Activated B cell treated with CpG ODN at 0.5 μM for 24 hours (primary cell): Measurements from ENCODE around the gene FCSK. TPM values are rescaled to one million over a fixed set of nuclear protein-coding genes. Genes with fewer than 3 reads are reported as not detected.

ENCODE experiments used
- ATAC-seq: fragments of 200-7000 bp; cut with Tn5 transposase; one replicate; pipeline ENCODE4 v1.10.0; 2021; ENCODE audit warnings: low read depth, mild to moderate bottlenecking, moderate library complexity
- CTCF ChIA-PET: fragments of 350-600 bp; sonication (Branson Sonifier 250); formaldehyde crosslinking; loops from one replicate; lab custom pipeline; 2021; ENCODE audit warnings: antibody characterized with exemption; lab: Charles Lee
- POLR2A ChIA-PET: fragments of 350-600 bp; sonication (Branson Sonifier 250); formaldehyde crosslinking; loops from one replicate; lab custom pipeline; 2021; ENCODE audit warnings: antibody characterized with exemption; lab: Charles Lee
- DNase-seq: peaks from one replicate; pipeline ENCODE4 v3.0.0; 2022
- H3K27ac Mint-ChIP-seq: one replicate; pipeline ENCODE4 v1.8.0; 2020; ENCODE audit warnings: mixed read lengths
- H3K27me3 Mint-ChIP-seq: one replicate; pipeline ENCODE4 v1.8.0; 2021; ENCODE audit warnings: mixed read lengths
- H3K36me3 Mint-ChIP-seq: one replicate; pipeline ENCODE4 v1.8.0; 2021; ENCODE audit warnings: low read depth, mixed read lengths
- H3K4me1 Mint-ChIP-seq: one replicate; pipeline ENCODE4 v1.8.0; 2021; ENCODE audit warnings: mixed read lengths
- H3K4me3 Mint-ChIP-seq: one replicate; pipeline ENCODE4 v1.8.0; 2020; ENCODE audit warnings: mild to moderate bottlenecking, mixed read lengths
- H3K9me3 Mint-ChIP-seq: one replicate; pipeline ENCODE4 v1.8.0; 2020; ENCODE audit warnings: mixed read lengths
- intact Hi-C: fragments of 100-400 bp; cut with micrococcal nuclease; formaldehyde crosslinking; loops from one replicate; pipeline ENCODE4 v1.15.1; 2024
- total RNA-seq: library from RNA; stranded (reverse); gene quantifications from 2 replicates; pipeline ENCODE4 v1.2.3, GENCODE V29; 2022
- TF ChIP-seq, protein P1 (sequence below): fragments of 200-600 bp; IDR thresholded peaks from one replicate; pipeline ENCODE4 v1.8.0; 2022; ENCODE audit warnings: antibody characterized with exemption, mild to moderate bottlenecking

FCSK gene
- total RNA-seq, 1 donor from 2014 or later = 21.4 TPM

DNA sequence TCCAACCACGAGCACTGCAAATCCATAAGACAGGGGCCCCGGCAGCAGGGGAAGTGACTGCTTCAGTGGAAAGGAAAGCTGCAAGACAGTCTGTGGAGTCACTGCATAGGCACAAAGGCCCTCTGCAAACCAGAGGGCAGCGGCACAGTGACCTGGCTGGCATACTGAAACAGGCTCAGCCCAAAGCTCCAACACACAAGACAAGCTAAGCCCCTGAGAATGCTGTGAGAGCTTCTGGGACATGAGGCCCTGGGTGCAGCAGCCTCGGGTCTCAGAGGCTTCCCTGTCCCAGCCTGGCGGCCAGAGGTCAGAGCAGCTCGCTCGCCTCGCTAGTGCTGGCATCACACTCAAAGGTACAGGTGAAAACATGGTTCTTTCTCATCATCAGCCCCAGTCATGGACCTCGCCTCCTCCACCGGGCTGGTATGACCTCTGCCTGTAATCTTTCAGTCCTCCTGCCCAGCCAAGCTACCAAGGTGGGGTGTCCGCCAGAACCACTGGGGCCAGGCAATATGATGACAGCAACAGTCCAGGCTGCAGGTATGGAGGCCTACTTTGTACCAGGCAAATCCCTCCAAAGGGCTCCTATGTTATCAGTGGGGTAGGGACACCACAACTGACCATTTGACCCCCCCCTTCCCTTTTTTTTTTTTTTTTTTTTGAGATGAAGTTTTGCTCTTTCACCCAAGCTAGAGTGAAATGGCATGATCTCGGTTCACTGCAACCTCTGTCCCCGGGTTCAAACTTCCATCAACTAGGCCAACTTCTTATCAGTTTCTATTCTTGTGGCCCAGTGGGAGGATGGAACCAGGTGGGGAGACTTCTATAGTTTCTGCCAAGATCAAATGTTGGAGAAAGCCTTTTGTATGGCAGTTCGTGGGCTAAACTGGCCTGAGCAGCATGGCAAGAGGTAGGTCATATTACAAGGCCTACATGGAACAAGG, 34.7 kb upstream of the FCSK start:
- Mint-ChIP-seq H3K27me3 (no peaks in the 10 kb centered on the region), H3K4me3 (no peak overlapping the region), H3K36me3 (peaks cover 11% of the 10 kb centered on the region), H3K4me1 (peaks cover 69% of the 10 kb centered on the region), H3K9me3 (no peaks in the 10 kb centered on the region), H3K27ac (peak overlapping the region; percentile 18)
- ChIA-PET POLR2A (interaction anchor here (0.9 to 4.0 kb wide), 3 partner anchors 9 to 14 kb away, joined by 3 to 62 read pairs (median 4); no protein-coding TSS in a partner anchor), CTCF (interaction anchor here (1.0 kb wide), 1 partner anchor 18 kb away, joined by 5 read pairs; no protein-coding TSS in a partner anchor)
- TF ChIP-seq, protein P1, sequence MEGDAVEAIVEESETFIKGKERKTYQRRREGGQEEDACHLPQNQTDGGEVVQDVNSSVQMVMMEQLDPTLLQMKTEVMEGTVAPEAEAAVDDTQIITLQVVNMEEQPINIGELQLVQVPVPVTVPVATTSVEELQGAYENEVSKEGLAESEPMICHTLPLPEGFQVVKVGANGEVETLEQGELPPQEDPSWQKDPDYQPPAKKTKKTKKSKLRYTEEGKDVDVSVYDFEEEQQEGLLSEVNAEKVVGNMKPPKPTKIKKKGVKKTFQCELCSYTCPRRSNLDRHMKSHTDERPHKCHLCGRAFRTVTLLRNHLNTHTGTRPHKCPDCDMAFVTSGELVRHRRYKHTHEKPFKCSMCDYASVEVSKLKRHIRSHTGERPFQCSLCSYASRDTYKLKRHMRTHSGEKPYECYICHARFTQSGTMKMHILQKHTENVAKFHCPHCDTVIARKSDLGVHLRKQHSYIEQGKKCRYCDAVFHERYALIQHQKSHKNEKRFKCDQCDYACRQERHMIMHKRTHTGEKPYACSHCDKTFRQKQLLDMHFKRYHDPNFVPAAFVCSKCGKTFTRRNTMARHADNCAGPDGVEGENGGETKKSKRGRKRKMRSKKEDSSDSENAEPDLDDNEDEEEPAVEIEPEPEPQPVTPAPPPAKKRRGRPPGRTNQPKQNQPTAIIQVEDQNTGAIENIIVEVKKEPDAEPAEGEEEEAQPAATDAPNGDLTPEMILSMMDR = no peak
- DNase-seq (no peak), ATAC-seq (no peak)
- intact Hi-C loops = loop anchor here (5.0 kb wide), 1 partner anchor 33 kb away; the partner anchor contains the start of gene FCSK

- POLR2A ChIA-PET = interaction anchor here (1.7 kb wide), 1 partner anchor 12 kb away, joined by 5 read pairs; no protein-coding TSS in a partner anchor
- Mint-ChIP-seq H3K36me3 (peaks cover 16% of the 10 kb centered on the region), H3K27ac (no peak overlapping the region), H3K9me3 (no peaks in the 10 kb centered on the region), H3K4me3 (no peak overlapping the region), H3K4me1 (peaks cover 69% of the 10 kb centered on the region), H3K27me3 (no peaks in the 10 kb centered on the region)
- no peak for ATAC-seq
- CTCF ChIA-PET = no interaction called here
- intact Hi-C loops = no loop called here
- no peak for DNase-seq
- TF ChIP-seq, protein P1 = no peak
These were observed 33.4 kb upstream of the FCSK start for GRCh38 chr16:70421014-70421413.

DNA sequence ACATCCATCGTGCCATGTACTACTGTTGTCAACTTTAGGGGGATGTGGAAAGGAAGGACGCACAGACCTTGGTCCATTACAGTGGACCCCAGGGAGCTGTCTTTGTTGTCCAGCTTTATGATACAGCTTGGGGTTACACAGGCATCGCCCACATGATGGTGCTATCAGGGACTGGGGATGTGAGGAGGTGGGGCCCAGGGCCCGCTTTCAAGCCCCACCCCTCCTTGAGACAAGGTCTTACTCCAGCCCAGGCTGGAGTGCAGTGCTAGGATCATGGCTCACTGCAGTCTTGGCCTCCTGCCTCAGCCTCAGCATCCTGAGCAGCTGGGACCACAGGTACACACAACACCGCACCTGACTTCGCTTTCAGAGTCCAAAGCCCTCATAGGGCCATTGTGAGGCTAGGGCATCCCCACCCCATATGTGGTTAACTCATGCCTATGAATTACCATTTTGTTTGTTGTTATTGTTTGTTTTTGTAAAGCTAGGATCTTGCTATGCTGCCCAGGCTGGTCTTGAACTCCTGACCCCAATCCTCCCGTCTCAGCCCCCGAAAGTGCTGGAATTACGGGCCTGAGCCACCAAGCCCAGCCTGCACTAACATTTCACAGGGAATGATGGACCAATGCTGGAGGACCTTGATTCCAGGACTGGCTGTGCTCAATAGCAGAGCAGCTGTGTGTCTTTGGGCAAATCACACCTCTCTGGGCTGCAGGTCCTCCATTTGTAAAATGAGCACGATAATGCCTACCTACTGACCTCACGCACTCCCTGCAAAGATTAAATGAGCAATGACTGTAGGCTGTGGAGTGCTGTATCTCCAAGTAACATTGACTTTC, 32.7 kb upstream of the FCSK start:
- Mint-ChIP-seq H3K36me3 (peaks cover 15% of the 10 kb centered on the region), H3K9me3 (no peaks in the 10 kb centered on the region), H3K4me1 (peaks cover 63% of the 10 kb centered on the region), H3K27me3 (no peaks in the 10 kb centered on the region), H3K27ac (no peak overlapping the region), H3K4me3 (no peak overlapping the region)
- intact Hi-C loops = no loop called here
- DNase-seq (no peak), ATAC-seq (no peak)
- ChIA-PET POLR2A (interaction anchor here (1.7 kb wide), 1 partner anchor 11 kb away, joined by 5 read pairs; no protein-coding TSS in a partner anchor), CTCF (no interaction called here)
- TF ChIP-seq, protein P1 = no peak

- TF ChIP-seq, protein P1 = no peak
- Mint-ChIP-seq H3K4me1 (peaks cover 59% of the 10 kb centered on the region), H3K36me3 (peaks cover 15% of the 10 kb centered on the region), H3K27me3 (no peaks in the 10 kb centered on the region), H3K9me3 (no peaks in the 10 kb centered on the region), H3K4me3 (no peak overlapping the region), H3K27ac (no peak overlapping the region)
- ATAC-seq (no peak), DNase-seq (no peak)
- ChIA-PET CTCF (no interaction called here), POLR2A (interaction anchor here (1.7 kb wide), 1 partner anchor 10 kb away, joined by 5 read pairs; no protein-coding TSS in a partner anchor)
- intact Hi-C loops = no loop called here
These were observed 31.9 kb upstream of the FCSK start for GRCh38 chr16:70422543-70422942.
